NCI-H2196 (cell line): ENCODE data around the gene CPM.

Experiments used
- DNase-seq: peaks from one replicate; lab custom pipeline; 2025; ENCODE audit not compliant: unreplicated experiment; lab: John Stamatoyannopoulos, UW

The CPM gene

DNA sequence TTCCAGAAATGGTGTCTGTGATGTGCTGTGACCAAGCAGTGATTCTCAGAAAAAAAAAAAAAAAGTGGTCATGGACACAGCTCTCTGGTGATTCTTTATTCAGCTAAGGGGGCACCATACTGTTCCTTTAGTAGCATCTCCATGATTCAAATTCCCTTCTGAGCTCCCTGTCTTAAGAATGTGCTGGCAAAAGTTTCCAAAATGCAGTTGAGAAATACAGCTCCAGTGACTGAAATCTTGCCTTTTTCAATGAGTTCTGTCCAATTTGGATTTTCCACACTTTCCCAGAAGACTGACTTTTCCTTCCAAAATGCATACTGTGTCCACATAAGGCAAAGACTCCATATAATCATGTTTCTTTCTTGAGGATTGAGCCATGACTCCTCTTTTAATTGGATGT, 24.3 kb upstream of the CPM start:
- DNase-seq = no peak

- DNase-seq = no peak
Measured at GRCh38 chr12:68956466-68956865, 23.5 kb upstream of the CPM start.

- DNase-seq = no peak
Measured at GRCh38 chr12:68954811-68955210, 21.8 kb upstream of the CPM start.

DNA sequence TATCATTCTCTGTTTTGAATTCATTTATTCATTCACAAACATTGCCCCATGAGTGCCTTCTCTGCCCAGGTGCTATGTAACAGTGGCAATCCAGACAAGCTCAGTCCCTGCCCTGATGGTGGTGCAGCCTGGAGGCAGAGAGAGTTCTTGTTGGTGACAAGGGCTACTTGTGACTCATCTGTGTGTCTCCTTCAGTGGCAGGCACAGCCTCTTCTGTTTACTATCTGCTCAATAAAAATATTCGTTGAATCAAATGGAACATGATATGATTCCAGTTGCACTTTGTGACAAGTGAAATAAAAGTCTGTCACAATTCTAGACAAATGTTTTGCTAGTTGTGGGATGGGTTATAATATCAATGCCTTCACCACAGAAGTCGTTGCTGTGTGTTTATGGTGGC, 20.6 kb upstream of the CPM start:
- no peak for DNase-seq

GRCh38 chr12:68951652-68952051, 18.7 kb upstream of the CPM start:
- DNase-seq = no peak

DNA sequence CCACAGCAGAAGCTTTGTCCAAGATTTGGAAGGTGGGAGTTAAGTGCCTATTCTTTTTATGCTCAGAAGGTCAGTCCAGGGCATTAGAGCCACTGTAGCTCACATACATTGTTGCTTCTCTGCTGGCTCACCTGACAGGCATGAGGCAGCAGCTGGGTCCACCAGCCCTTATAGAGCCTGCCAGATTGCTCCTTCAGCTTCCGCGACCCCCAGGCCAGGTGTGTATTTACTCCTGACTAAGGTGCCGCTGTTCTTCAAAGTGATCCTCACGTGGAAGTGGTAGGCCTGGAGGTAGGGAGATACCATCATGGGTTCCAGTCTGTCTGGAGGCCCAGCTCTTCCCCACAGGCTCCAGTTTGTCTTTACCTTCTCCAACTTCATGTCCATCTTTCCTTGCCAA, 17.5 kb upstream of the CPM start:
- DNase-seq = no peak

DNA sequence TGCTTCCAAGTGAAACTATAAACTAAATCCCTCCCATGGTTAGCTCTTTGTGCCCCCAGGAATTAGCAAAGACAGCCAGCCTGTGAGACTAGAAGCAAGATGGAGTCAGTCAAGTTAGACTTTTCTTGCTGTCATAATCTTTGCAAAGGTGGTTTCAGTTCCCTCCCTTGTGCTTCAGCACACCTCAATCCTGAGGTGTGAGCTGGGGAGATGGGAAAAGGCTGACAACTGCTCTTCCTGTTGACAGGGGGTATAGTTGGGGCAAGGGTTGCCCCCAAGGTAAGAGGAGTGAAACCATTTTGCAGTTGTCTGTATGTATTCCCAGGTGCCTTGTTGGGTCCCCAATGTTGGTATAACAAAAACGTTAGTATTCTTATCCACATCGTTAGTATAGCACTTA, 12.3 kb upstream of the CPM start:
- no peak for DNase-seq

- DNase-seq = no peak
Measured at GRCh38 chr12:68944296-68945076, 11.5 kb upstream of the CPM start.

- no peak for DNase-seq
Measured at GRCh38 chr12:68943848-68944247, 10.9 kb upstream of the CPM start.

- no peak for DNase-seq
Measured at GRCh38 chr12:68940731-68941130, 7.8 kb upstream of the CPM start.

DNA sequence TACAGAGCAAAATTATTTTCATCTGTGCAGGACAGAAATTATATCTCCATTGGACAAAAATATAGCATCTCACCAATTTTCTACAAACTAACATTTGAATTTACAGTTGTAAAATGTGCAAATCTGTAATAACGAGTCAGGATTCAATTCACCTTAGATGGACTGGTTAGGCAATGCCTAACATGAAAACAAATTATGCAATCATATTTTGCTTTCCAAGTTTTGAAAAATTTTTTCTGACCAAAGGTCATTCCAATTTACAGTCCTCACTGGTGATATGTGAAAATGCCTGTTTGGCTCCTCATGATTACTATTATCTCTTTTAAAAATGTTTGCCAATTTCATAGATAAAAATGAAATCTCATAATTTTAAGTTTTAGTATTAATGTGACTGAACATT, 6.5 kb upstream of the CPM start:
- no peak for DNase-seq

DNA sequence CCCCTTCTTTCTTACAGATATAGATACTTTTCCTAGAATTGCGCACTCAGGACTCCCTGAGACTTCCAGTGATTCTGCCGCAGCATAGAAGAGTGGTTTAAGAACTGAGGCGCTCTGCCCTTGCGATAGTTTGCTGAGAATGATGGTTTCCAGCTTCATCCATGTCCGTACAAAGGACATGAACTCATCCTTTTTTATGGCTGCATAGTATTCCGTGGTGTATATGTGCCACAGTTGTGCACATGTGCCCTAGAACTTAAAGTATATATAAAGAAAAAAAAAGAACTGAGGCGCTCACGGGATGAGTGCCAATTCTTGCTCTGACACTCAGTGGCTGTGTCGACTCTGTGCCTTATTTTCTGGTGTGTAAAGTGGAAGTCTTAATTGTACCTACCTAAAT, 1.4 kb upstream of the CPM start:
- DNase-seq = no peak

DNA sequence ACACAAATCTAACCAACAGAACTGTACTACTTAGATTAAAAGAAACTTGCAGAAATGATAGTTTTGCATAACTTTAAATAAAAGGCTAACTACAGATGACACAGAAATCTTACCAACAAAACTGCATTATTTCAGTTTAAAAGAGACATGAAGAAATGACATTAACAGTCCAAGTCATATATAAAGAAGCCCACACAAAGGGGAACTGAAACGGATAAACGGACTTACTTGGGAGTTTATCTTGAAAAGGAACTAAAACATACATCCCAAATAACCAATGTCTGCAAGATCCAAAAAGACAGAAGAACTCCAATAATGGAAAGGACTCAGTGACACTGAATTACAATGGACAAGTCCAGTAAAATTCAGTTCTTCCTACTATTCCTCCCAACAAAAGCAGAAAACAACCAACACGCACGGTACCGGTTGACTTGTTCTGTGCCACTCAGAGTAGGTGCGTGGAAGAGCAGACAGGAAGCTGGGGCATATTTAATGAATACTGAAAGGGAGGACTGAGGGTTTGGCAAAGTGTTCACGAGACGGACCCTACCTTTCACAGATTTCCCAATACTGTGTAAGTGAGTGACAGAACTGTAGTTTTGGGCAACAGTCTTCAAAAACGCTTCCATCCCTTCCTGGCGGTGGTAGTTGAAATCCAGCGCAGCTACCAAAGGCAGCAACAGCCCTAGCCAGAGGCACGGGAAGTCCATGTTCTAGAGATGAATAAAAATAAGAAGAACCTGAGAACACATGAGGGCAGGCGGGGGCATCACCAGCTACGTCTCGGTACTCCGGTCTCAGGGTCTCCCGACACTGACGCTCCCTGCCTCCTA, 627 bp downstream of the CPM start:
- no peak for DNase-seq

GRCh38 chr12:68930178-68930577, 2.8 kb downstream of the CPM start:
- DNase-seq = no peak

DNA sequence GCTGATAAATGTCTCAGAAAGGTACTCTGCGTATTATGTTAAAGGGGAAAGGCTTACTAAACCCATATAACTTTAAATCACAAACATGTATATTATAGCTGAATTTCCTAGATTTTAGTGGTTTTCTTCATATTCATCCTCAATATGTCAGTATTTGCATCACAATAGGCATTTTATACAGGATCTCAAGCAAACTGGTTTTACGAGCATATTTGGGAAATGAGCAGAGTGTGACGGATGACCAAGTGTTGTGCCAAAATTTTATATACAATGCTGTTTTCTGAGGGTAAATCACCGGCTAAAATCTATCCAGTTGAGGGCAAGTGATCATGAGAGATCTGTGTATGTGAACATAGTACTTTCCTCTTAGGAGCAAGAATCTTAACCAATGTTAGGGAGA, 8.4 kb downstream of the CPM start:
- no peak for DNase-seq

DNA sequence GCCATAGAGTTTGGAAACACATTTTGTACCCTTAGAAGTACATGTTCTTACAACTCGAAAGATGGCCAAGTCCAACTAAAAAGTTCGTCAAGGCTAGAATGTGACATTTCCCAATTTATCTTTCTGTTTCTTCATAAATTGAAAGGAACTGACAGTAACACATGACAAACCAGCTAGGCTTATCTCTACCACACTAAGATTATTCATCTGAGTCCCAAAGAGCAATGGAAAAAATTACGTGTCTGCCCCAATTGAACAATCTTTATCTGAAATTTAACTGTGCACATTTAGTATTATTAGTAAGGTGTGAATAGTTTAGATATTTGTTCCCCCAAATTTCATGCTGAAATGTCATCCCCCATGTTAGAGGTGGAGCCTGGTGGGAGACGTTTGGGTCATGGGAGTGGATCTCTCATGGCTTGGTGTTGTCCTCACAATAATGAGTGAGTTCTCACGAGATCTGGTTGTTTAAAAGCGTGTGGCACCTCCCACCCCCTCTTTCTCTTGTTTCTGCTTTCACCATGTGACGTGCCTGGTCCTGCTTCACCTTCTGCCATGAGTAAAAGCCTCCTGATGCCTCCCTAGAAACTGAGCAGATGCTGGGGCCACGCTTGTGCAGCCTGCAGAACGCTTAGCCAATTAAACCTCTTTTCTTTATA, 13.3 kb downstream of the CPM start:
- DNase-seq = no peak

DNA sequence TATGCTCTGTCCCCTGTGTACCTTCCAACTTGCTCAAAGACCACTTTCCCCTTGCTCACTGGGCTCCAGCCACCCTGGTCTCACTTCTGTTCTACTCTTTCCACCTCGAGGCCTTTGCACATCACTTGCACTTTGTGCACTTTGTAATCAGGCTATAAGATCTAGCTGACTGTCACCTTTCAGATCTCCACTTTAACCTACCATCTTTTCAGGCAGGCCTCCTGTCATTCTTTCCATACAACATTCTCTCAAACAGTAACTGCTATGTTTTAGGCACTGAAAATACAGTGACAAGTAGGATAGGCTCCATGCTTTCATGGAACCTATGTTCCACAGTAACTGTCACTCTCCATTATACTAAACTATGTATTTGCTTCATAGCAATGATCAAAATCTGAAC, 14.0 kb downstream of the CPM start:
- DNase-seq = no peak

GRCh38 chr12:68915055-68915454, 17.9 kb downstream of the CPM start:
- no peak for DNase-seq

DNA sequence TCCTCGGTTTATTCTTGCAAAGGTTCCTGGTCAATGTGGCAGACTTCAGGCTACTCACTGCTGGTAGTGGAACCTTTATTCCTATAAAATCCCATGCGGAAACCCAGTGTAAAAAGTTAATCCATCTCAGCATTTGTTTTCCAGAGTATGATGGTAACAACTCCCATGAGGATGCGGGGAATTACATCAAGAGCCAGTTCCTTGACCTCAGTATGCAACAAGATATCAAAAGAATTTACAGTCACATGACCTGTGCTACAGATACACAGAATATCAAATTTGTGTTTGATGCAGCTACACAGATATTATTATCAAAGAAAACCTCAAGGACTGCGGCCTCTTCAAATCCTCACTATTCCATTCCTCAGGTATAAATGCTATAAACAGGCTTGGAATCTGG, 19.3 kb downstream of the CPM start:
- DNase-seq = no peak

GRCh38 chr12:68912916-68913315, 20.1 kb downstream of the CPM start:
- DNase-seq = no peak

DNA sequence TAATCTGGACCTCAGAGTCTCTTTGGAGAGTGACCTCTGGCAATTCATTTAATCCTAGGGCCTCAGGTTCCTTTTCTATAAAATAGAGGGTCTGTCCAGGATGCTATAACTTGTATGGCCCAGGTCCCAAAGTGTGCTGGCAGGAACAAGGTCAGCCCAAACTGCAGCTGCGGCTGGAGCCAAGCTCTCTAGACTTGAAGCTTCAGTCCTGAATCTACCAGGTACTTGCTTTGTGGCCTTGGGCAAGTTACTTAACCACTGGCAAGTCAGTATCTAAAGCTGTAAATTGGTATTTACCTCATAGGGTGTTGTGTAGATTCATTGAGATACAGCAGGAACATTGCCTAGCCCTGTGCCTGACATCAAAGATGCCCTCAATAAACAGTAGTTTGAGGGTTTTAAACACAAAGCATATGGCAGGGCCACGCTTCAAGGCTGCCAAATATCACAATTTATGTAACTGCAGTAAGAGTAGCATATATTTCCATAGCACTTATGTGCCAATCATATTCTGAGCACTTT, 21.7 kb downstream of the CPM start:
- DNase-seq = no peak

DNA sequence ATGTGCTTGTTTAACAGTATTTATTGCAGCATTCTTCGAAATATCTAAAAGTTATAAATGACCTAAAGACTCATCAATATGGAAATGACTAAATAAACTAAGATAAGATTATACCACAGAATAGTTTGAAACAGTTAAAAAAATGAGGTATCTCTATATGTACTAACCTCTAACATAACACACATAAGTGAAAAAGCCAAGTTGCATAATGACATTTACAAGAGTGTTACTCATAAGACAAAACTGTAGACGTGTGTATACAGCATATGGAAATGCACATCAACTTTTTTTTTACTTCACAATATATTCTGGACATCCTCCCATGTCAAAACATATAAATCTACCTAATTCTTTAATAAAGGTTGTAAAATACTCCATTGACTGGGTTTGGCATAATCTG, 22.8 kb downstream of the CPM start:
- DNase-seq = no peak
